Keratinocyte (primary cell): ENCODE measurements around the gene LRRC4C. TPM values are rescaled to one million over a fixed set of nuclear protein-coding genes. Genes with fewer than 3 reads are reported as not detected.

Experiments
- DNase-seq: peaks from one replicate; pipeline ENCODE4 v3.0.0-alpha.2; 2011; ENCODE audit warnings: low read depth, missing footprints, low spot score
- FAIRE-seq: peaks from 2 replicates; lab custom pipeline; 2011; peaks lifted over from hg19 to GRCh38; lab: Jason Lieb, UNC
- H2AFZ ChIP-seq: 2 replicates; pipeline ENCODE4 v1.6.0; 2012; ENCODE audit warnings: low read length, control low read depth, inconsistent platforms; ENCODE audit not compliant: control insufficient read depth
- H3K27ac ChIP-seq: 2 replicates; pipeline ENCODE4 v1.5.1; 2011; ENCODE audit warnings: low read length; ENCODE audit not compliant: control insufficient read depth, insufficient read depth
- H3K27me3 ChIP-seq: 3 replicates; pipeline ENCODE4 v1.6.0; 2011; ENCODE audit warnings: low read length; ENCODE audit not compliant: control insufficient read depth, insufficient read depth; ENCODE audit errors: extremely low read depth
- H3K36me3 ChIP-seq, 2 experiments: 2 replicates in 1 of 2; 3 replicates in 1 of 2; pipeline ENCODE4 v1.5.1; 2011; ENCODE audit warnings: low read length in 2 of 2, mild to moderate bottlenecking in 1 of 2; ENCODE audit not compliant: control insufficient read depth in 2 of 2, insufficient read depth in 2 of 2; ENCODE audit errors: extremely low read depth in 1 of 2
- H3K4me1 ChIP-seq: 3 replicates; pipeline ENCODE4 v1.5.1; 2011; ENCODE audit warnings: low read length; ENCODE audit not compliant: control insufficient read depth, insufficient read depth; ENCODE audit errors: extremely low read depth
- H3K4me2 ChIP-seq: 3 replicates; pipeline ENCODE4 v1.6.0; 2011; ENCODE audit warnings: low read depth, low read length; ENCODE audit not compliant: control insufficient read depth, insufficient read depth; ENCODE audit errors: extremely low read depth
- H3K4me3 ChIP-seq, 3 experiments: fragments of 200-600 bp in 1 of 3; sonication (generic) in 1 of 3; 2 replicates in 2 of 3; 3 replicates in 1 of 3; pipeline ENCODE4 v1.5.1; 2011 to 2016; ENCODE audit warnings: low read length in 3 of 3, mild to moderate bottlenecking in 3 of 3, control low read depth in 2 of 3, inconsistent platforms in 1 of 3, low read depth in 1 of 3, mixed read lengths in 1 of 3, mixed run types in 1 of 3, moderate library complexity in 1 of 3; ENCODE audit not compliant: control insufficient read depth in 2 of 3, insufficient read depth in 2 of 3; ENCODE audit errors: extremely low read depth in 1 of 3
- H3K79me2 ChIP-seq: 2 replicates; pipeline ENCODE4 v1.6.0; 2012; ENCODE audit warnings: low read length; ENCODE audit not compliant: control insufficient read depth, insufficient read depth
- H3K9ac ChIP-seq: 3 replicates; pipeline ENCODE4 v1.6.0; 2011; ENCODE audit warnings: low read length; ENCODE audit not compliant: control insufficient read depth, insufficient read depth; ENCODE audit errors: extremely low read depth
- H3K9me1 ChIP-seq: 3 replicates; pipeline ENCODE4 v1.6.0; 2011; ENCODE audit warnings: low read length; ENCODE audit not compliant: control insufficient read depth, insufficient read depth; ENCODE audit errors: extremely low read depth
- H3K9me3 ChIP-seq: 2 replicates; pipeline ENCODE4 v1.5.1; 2012; ENCODE audit warnings: low read depth, low read length; ENCODE audit not compliant: control insufficient read depth
- H4K20me1 ChIP-seq: 3 replicates; pipeline ENCODE4 v1.6.0; 2011; ENCODE audit warnings: low read length; ENCODE audit not compliant: control insufficient read depth, insufficient read depth; ENCODE audit errors: extremely low read depth
- EZH2 ChIP-seq: IDR thresholded peaks from one replicate; pipeline ENCODE4 v1.6.1; 2012; ENCODE audit warnings: inconsistent platforms, mild to moderate bottlenecking, low read length, moderate library complexity
- dilution Hi-C: fragments of 300-500 bp; cut with MboI; formaldehyde crosslinking; loops from one replicate; pipeline ENCODE4 v1.7.0; 2020; ENCODE audit warnings: low sequenced_read_pairs; ENCODE audit not compliant: extremely low pct_ligation_motif_present
- polyA plus RNA-seq, 5 experiments: library from polyadenylated mRNA; depleted of rRNA in 3 of 5; stranded (reverse) in 3 of 5; stranded (forward) in 1 of 5; unstranded in 1 of 5; fragments of >200 nt; gene quantifications; 1 replicate in 1 of 5; 2 replicates in 3 of 5; 3 replicates in 1 of 5; pipeline versions ENCODE4 v1.2.1 to v1.2.3, GENCODE V29; 2011 to 2012; ENCODE audit warnings: missing spikeins in 2 of 5, low read depth in 1 of 5, low replicate concordance in 1 of 5
- TF ChIP-seq, protein P1 (sequence below), 3 experiments: IDR thresholded peaks in 1 of 3; conservative IDR thresholded peaks in 1 of 3; optimal IDR thresholded peaks in 1 of 3; 2 replicates in 2 of 3; 3 replicates in 1 of 3; pipeline versions ENCODE3 to v1.5.1; 2011; ENCODE audit warnings: low read length in 3 of 3, mild to moderate bottlenecking in 3 of 3, moderate library complexity in 2 of 3, control low read depth in 1 of 3, inconsistent platforms in 1 of 3; ENCODE audit not compliant: insufficient read depth in 2 of 3; ENCODE audit errors: extremely low read depth in 1 of 3

The LRRC4C gene
- polyA plus RNA-seq, 1 donor (not counting 4 experiments of a cell fraction or from before 2014, with no cell fraction given), result not detected

DNA sequence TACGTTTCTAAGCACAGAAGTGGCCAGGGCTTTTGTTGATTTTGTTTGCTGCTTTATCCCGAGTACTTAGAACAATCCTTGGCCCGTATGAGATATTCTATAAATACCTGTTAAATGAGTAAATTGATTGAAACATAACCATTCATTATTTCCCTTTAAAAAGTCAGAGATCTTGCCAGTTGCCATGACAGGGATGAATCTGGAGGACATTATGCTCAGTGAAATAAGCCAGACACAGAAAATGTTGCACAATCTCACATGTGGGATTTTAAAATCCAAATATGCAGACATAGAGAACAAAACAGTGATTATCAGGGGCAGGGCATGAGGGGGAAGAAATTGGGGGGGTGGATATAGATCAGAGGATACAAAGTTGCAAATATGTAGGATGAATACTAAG is 1240.1 kb downstream of the LRRC4C start:
- no peaks in the 10 kb centered on the region for H3K4me1 ChIP-seq
- no peaks in the 10 kb centered on the region for H3K79me2 ChIP-seq
- no peaks in the 10 kb centered on the region for H3K9me1 ChIP-seq
- no peaks in the 10 kb centered on the region for H3K9me3 ChIP-seq
- TF ChIP-seq, protein P1, sequence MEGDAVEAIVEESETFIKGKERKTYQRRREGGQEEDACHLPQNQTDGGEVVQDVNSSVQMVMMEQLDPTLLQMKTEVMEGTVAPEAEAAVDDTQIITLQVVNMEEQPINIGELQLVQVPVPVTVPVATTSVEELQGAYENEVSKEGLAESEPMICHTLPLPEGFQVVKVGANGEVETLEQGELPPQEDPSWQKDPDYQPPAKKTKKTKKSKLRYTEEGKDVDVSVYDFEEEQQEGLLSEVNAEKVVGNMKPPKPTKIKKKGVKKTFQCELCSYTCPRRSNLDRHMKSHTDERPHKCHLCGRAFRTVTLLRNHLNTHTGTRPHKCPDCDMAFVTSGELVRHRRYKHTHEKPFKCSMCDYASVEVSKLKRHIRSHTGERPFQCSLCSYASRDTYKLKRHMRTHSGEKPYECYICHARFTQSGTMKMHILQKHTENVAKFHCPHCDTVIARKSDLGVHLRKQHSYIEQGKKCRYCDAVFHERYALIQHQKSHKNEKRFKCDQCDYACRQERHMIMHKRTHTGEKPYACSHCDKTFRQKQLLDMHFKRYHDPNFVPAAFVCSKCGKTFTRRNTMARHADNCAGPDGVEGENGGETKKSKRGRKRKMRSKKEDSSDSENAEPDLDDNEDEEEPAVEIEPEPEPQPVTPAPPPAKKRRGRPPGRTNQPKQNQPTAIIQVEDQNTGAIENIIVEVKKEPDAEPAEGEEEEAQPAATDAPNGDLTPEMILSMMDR (optimal IDR thresholded peaks at IDR 0.05 in 1 of 3, IDR thresholded peaks at IDR 0.05 in 1 of 3, conservative IDR thresholded peaks at IDR 0.05 in 1 of 3; ENCODE audit: extremely low read depth in 1 of 3, insufficient read depth in 2 of 3, low read length in 3 of 3), result no peak
- TF ChIP-seq EZH2, result no peak
- H3K27ac ChIP-seq, result no peak overlapping the region
- DNase-seq (no peak), FAIRE-seq (no peak)
- H4K20me1 ChIP-seq, result no peaks in the 10 kb centered on the region
- H3K4me3 ChIP-seq, result no peak overlapping the region
- dilution Hi-C loops, result no loop called here
- H2AFZ ChIP-seq, result no peak overlapping the region
- no peak overlapping the region for H3K4me2 ChIP-seq
- no peak overlapping the region for H3K9ac ChIP-seq
- H3K36me3 ChIP-seq, result no peaks in the 10 kb centered on the region
- no peaks in the 10 kb centered on the region for H3K27me3 ChIP-seq

DNA sequence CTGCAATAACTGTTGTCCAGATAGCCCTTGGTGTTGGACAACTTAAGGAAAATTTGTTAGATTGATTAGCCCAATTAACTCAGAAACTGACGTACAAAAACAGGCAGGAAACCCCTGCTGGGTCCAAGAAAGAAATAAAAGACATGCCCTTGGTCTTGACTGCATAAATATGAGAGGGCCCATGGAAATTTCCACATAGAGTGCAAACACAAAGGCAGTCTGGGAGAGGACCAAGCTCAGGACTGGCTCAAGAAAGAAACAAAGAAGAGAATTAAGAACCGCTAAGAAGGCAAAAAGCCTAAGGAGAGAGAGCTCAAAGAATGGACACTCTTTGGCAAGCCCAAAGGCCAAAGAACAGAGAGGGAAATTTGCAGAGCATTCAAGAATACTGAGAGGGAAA is 1243.9 kb downstream of the LRRC4C start:
- Histone ChIP-seq H3K27ac (no peak overlapping the region), H4K20me1 (no peaks in the 10 kb centered on the region), H3K4me1 (no peaks in the 10 kb centered on the region), H3K9ac (no peak overlapping the region), H2AFZ (no peak overlapping the region), H3K4me2 (no peak overlapping the region), H3K36me3 (no peaks in the 10 kb centered on the region), H3K27me3 (no peaks in the 10 kb centered on the region), H3K9me1 (no peaks in the 10 kb centered on the region), H3K9me3 (no peaks in the 10 kb centered on the region), H3K79me2 (no peaks in the 10 kb centered on the region), H3K4me3 (no peak overlapping the region)
- no peak for DNase-seq
- no peak for FAIRE-seq
- dilution Hi-C loops, result no loop called here
- TF ChIP-seq, protein P1 (optimal IDR thresholded peaks at IDR 0.05 in 1 of 3, IDR thresholded peaks at IDR 0.05 in 1 of 3, conservative IDR thresholded peaks at IDR 0.05 in 1 of 3; ENCODE audit: extremely low read depth in 1 of 3, insufficient read depth in 2 of 3, low read length in 3 of 3), result no peak
- TF ChIP-seq EZH2, result no peak
